Activated T-helper 1 cell treated with Interleukin-2 at 50 U/mL for 16 hours (primary cell): ENCODE measurements around the gene C9orf78.
"Not testable (repeated sequence)": the region's sequence is repeated elsewhere in the genome, so short reads cannot be mapped to it uniquely, and the experiment has no call there.

ENCODE experiments used
- DNase-seq: peaks from one replicate; pipeline ENCODE4 v3.0.0-alpha.2; 2020; ENCODE audit warnings: low read depth

C9orf78 gene

DNA sequence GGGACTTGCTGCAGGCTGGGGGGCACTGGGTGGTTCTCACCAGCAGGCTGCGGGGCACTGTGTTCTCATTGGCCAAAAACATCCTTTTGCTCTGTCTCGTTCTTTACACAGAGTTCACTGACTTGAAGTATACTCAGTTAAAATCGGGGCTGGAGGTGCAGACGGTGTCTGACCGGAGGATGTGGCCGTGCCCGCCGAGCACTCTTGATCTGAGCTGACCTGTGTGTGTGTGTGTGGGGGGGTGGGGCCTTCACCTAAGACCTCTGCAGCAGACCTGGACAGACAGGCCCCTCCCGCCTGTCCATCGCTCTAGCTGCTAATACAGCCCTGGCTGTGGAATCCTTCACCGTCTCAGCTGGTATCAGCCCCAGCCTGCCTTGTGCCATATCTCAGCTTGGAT, 25.0 kb downstream of the C9orf78 start:
- DNase-seq = no peak

DNA sequence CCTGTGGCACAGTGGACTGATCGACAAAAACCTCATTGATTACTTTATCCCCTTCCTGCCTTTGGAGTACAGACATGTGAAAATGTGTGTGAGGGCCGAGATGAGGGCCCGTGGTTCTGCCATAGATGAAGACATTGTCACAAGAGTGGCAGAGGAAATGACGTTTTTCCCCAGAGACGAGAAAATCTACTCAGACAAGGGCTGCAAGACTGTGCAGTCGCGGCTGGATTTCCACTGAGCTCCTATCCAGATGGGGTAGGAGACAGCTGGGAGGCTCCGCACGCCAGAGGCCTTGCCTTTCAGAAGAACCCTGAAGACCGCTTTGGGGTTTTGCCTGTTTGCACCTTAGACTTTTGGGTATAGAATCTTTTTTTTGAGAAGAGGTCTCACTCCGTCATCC, 25.7 kb downstream of the C9orf78 start:
- no peak for DNase-seq

DNA sequence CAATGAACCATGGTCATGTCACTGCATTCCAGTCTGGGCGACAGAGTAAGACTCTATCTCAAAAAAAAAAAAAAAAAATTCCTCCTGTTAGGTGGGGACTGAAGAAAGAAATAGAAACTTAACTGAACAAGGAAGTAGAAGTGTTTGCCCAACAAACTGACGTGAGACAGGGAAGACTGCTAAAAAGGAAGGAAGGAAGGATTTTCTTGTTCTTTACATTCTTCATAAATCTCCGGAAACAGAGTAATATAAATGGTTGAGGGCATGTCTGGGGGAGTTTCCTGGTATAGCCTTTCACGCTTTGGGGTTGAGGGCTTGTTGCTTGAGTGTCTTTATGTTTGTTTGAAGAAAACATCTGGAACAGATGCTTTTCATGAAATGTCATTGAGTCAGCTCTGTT, 29.0 kb downstream of the C9orf78 start:
- no peak for DNase-seq

DNA sequence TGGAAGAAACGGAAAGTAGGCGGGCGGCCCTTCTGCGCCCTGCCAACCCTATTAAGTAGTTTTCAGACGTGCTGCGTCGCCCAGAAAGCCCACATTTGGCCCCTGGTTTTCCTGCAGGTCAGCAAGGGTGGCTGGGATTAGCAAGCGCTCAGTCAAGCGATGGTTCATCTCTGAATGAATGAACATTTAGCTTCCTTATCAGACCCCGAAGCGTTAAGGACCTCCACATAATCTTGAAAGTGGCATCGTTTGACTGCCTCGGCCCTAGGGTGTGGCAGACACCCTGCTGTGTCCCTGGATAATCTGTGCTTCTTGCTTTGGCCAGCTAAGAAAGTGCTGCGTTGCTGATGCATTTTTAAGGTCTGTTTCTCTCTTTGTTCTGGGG, 31.4 kb downstream of the C9orf78 start:
- DNase-seq = no peak

DNA sequence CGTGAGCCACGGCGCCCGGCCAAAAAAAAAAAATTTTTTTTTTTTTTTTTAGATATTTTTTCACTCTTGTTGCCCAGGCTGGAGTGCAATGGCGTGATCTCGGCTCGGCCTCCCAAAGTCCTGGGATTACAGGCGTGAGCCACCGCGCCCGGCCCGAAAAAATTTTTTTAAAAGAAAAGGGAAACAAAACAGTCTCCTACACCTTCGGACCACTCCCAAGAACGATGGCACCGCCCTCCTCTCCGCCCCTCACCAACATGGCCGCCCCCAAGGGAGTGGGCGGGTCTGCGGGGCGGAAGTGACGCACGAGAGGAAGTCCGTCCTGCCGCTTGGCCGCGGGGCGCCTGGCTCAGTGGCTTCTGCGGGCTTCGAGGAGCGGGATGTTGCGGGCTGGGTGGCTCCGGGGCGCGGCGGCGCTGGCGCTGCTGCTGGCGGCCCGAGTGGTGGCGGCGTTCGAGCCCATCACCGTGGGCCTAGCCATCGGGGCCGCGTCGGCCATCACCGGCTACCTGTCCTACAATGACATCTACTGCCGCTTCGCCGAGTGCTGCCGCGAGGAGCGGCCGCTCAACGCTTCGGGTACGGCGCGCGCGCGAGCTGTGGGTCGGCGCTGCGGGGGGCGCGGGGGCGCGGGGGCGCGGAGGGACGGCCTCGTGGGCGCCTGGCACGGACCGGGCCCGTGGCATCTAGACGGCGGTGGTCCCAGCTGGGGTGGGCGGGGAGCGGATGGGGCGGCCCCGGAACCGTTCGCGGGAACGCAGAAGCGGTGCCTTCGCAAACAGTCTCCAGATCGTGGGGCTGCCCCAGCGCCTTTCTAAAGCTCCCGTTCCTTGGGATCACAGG, 32.0 kb downstream of the C9orf78 start, which contains the start of gene TOR1B:
Gene TOR1B, plus strand, starts transcription at position 352 of the 843 bp plus-strand sequence. Its CDS starts 29 bp downstream, at position 381.
- peak; percentile 89 for DNase-seq

DNA sequence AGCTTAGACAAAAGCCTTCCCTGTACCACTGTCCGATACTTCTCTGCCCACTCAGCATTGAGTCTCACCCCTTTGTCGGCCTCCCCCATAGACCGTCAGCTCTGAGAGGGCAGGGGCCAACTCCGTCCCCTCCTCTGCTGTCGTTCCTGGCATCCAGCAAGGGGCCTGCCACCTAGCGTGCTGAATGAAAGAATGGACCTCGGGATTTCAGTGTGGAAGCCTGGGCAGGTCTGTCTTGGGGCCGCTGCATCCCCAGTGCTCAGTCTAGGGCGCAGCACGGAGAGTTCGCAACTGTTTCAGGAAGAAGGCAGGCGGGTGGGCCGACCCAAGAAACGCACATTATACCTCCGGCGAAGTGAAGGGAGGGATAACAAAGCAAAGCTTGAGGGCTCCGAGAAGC, 33.6 kb downstream of the C9orf78 start:
- no peak for DNase-seq

DNA sequence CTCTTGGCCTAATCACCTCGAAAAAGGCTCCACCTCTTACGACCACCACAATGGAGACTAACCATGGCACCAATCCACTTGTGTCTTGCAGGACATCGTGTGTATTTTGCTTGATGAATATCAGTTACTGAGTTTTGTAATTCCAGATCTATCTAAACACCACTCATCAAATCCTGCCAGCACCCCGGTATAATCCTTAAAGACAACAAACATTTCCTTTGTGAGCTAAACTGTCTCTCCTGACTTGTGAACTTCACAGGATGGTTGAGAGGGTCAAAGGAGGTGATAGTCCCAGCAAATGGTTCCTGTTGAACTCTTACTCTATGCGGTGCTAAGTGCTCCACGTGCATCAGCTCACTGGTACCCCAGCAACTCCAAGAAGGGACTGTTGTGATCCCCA, 36.1 kb downstream of the C9orf78 start:
- DNase-seq = no peak

DNA sequence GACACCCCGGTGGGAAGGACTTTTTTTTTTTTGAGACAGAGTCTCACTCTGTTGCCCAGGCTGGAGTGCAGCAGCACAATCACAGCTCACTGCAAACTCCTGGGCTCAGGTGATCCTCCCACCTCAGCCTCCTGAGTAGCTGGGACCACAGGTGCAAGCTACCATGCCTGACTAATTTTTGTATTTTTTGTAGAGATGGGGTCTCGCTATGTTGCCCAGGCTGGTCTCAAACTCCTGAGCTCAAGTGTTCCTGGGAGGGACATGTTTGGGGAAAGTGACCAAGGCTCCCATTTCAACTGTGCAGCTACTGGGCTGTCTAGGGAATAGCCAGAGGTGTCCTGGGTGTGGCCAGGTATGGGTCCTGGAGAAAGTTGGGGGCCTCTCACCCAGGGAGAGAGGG, 39.0 kb downstream of the C9orf78 start:
- DNase-seq = not testable (repeated sequence)

DNA sequence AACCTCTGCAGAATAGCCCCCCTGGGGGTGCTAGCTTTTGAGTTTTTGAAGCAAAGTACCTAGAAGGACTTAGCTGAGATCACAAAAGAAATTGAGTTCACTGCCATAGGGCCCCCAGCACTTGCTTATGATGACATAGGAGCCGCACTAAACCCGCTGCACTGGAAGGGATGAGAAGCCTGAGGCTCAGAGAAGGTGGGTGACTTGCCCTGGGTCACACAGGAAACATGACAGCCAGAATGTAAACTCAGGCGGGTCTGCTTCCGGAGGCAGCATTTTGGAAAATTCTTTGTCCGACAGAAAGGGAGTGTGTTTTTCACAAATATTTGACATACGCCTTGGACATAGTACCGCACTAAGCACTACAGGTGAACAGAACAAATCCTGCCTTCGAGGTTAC, 40.5 kb downstream of the C9orf78 start:
- no peak for DNase-seq

DNA sequence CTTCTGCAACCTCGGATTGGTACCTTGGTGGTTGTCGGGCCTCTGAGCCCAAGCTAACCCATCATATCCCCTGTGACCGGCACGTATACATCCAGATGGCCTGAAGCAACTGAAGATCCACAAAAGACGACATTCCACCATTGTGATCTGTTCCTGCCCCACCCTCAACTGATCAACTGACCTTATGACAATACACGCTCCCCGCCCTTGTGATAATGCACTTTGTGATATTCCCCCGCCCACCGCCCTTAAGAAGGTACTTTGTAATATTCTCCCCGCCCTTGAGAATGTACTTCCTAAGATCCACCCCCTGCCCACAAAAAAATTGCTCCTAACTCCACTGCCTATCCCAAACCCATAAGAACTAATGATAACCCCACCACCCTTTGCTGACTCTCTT, 48.6 kb downstream of the C9orf78 start:
- no peak for DNase-seq

DNA sequence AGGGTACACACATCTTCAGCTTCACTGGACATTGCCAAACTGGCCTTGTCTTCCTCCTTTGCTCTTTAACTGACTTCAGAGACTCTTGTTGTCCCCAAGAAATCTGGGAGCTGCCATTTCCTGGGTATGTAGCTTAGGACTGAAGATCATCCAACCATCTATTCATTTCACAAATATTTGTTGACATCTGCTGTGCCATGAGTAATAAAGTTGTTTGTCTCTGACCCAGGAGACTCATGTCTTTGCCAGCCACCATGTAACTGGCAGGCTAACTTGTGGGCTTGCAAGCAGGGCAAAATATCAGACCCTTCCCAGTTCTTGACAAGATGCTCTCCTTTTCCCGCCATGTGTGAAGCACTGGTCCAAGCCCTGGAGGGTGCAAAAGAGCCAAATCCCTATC, 49.2 kb downstream of the C9orf78 start:
- DNase-seq = no peak

DNA sequence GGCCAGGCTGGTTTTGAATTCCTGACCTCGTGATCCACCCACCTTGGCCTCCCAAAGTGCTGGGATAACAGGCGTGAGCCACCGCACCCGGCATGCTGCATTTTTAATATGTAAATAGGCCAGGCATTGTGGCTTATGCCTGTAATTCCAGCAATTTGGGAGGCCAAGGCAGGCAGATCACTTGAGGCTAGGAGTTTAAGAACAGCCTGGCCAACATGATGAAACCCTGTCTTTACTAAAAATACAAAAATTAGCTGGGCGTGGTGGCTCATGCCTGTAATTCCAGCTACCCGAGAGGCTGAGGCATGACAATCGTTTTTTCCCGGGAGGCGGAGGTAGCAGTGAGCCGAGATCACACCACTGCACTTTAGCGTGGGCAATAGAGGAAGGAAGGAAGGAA, 50.1 kb downstream of the C9orf78 start:
- DNase-seq = not testable (repeated sequence)

DNA sequence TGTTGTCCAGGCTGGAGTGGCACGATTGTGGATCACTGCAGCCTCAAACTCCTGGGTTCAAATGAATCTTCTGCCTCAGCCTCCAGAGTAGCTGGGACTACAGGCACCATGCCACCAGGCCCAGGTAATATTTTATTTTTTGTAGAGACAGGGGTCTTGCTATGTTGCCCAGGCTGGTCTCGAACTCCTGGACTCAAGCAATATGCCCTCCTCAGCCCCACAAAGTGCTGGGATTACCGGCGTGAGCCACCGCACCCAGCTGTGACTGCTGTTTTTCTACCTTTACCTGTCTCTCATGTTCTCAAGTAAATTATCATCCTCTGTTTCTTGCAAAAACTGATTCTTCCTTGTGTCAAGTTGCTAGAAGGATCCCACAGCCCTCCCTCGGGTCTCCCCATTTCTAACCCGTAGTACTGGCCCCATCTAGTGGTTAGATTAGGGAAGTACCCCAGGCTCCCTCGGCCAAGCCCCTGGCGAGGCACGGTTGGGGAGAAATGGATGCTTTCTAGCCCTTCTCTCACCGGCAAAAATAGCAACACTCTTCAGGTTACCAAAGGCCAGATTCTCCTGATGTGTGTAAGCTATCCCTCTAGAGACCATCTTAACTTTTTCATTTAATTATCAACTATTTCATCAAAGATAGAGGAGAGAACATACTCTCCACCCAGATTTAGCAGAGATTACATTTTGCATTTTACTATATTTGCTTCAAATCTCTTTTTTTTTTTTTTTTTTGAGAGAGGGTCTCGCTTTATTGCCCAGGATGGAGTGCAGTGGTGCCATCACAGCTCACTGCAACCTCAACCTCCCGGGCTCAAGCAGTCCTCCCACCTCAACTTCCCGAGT, 51.3 kb downstream of the C9orf78 start:
- DNase-seq = peak; percentile 44

DNA sequence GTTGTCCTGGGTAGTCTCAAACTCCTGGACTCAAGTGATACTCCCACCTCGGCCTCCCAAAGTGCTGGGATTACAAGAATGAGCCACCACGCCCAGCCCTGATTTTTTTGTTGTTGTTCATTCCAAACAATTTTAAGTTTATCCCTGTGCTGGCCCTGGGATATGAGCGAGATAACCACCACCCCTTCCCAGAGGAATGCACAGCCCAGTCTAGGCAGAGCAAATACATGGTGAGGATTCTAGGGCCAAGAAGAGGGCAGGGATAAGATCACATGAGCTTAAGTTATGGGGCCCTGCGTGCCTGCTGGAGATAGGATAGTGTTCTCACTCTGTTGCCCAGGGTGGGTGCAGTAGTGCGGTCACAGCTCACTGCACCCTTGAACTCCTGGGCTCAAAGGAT, 53.1 kb downstream of the C9orf78 start:
- DNase-seq = no peak

DNA sequence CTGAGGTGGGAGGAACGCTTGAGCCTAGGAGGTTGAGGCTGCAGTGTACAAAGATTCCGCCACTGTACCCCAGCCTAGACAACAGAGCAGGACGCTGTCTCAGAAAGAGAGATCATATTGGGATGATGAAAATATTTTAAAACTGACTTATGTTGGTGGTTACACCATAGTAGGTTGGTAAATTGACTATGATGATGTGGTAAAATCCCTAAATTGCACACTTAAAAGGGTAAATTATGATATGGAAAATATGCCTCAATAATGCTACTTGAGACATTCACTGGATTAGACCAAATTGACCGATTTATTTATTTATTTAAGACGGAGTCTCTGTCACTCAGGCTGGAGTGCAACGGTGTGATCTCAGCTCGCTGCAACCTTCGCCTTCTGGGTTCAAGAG, 53.9 kb downstream of the C9orf78 start:
- no peak for DNase-seq

DNA sequence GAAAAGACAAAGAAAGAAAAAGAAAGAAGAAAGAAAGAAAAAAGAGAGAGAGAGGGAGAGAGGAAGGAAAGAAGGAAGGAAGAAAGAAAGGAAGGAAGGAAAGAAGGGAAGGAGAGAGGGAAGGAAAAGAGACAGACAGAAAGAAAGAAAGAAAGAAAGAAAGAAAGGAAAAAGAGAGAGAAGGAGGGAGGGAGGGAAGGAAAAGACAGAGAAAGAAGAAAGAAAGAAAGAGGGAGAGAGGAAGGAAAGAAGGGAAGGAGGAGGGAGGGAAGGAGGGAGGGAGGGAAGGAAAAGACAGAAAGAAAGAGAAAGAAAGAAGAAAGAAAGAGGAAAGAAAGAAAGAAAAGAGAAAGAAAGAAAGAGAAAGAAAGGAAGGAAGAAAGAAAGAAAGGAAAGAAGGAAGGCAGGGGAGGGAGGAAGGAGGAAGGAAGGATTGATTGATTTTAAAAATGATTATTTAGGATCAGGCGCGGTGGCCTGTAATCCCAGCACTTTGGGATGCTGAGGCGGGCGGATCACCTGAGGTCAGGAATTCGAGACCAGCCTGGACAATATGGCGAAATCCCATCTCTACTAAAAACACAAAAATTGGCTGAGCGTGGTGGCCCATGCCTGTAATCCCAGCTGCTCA, 55.4 kb downstream of the C9orf78 start:
- no peak for DNase-seq

DNA sequence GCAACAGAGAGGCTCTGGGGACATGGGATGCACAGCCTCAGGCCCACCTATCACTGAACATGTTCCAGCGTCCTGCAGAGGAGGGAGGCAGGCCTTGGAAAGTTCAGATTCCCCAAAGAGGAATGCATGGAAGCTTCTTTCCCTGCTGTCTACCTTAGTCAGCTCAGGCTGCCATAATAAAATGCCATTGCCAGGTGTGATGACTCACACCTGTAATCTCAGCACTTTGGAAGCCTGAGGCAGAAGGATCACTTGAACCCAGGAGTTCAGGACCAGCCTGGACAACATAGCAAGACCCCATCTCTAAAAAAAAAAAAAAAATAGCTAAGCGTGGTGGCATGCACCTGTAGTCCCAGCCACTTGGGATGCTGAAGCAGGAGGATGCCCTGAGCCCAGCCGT, 56.6 kb downstream of the C9orf78 start:
- no peak for DNase-seq

DNA sequence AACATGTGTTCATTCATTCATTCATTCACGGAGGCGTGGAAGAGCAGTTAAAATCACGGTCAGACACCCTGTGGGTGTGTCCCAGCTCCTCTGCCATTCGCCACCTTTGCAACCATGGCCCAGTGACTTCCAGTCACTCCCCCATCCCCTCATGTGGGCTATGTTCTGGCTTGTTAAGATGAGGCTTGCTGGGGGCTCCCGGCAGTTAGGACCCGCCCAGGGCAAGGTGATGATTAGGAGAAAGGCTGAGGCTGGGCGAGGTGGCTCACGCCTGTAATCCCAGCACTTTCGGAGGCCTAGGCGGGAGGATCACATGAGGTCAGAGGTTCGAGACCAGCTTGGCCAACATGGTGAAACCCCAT, 57.3 kb downstream of the C9orf78 start:
- DNase-seq = no peak
